Lower leg skin (tissue), 3 donors: ENCODE measurements around the gene ECT2.

Experiments
- CTCF ChIP-seq, 3 donors: fragments of 450-650 bp; IDR thresholded peaks; one replicate each; pipeline ENCODE4 v1.5.1; 2016; ENCODE audit warnings: antibody characterized with exemption in 3 of 3, mild to moderate bottlenecking in 3 of 3, moderate library complexity in 2 of 3
- POLR2A ChIP-seq, 2 donors: fragments of 450-650 bp; IDR thresholded peaks; one replicate each; pipeline ENCODE4 v1.6.1; 2016 to 2017; ENCODE audit warnings: antibody characterized with exemption in 2 of 2, mild to moderate bottlenecking in 1 of 2, moderate library complexity in 1 of 2

GRCh38 chr3:172803489-172803888 lies 53.0 kb downstream of the ECT2 start:
- TF ChIP-seq CTCF (IDR thresholded peaks at IDR 0.05) = no peak
- no peak for TF ChIP-seq POLR2A (IDR thresholded peaks at IDR 0.05)
